Endothelial cell (in vitro differentiated cells): ENCODE measurements around the gene DSEL. TPM values are rescaled to one million over a fixed set of nuclear protein-coding genes. Genes with fewer than 3 reads are reported as not detected.

Source experiments
- DNase-seq: peaks from one replicate; pipeline ENCODE4 v3.0.0; 2021; ENCODE audit warnings: low spot score
- H3K27ac Mint-ChIP-seq: one replicate; pipeline ENCODE4 v1.8.0; 2021; ENCODE audit warnings: mixed read lengths, inconsistent platforms; ENCODE audit not compliant: unreplicated experiment
- H3K27me3 Mint-ChIP-seq: one replicate; pipeline ENCODE4 v1.8.0; 2021; ENCODE audit warnings: mild to moderate bottlenecking, moderate library complexity, mixed read lengths, inconsistent platforms; ENCODE audit not compliant: unreplicated experiment
- H3K36me3 Mint-ChIP-seq: one replicate; pipeline ENCODE4 v1.8.0; 2021; ENCODE audit warnings: mild to moderate bottlenecking, low read depth, mixed read lengths, inconsistent platforms; ENCODE audit not compliant: unreplicated experiment
- H3K4me1 Mint-ChIP-seq: one replicate; pipeline ENCODE4 v1.8.0; 2021; ENCODE audit warnings: mild to moderate bottlenecking, mixed read lengths, inconsistent platforms; ENCODE audit not compliant: unreplicated experiment
- H3K4me3 Mint-ChIP-seq: one replicate; pipeline ENCODE4 v1.8.0; 2021; ENCODE audit warnings: mild to moderate bottlenecking, mixed read lengths, inconsistent platforms; ENCODE audit not compliant: unreplicated experiment
- H3K9me3 Mint-ChIP-seq: one replicate; pipeline ENCODE4 v1.8.0; 2021; ENCODE audit warnings: mixed read lengths, inconsistent platforms; ENCODE audit not compliant: unreplicated experiment
- total RNA-seq: library from RNA; stranded (reverse); fragmentation: NEBNext Ultra II Directional; extraction: Animal tissue kit (Norgen Biotek cat#: 25700); gene quantifications from one replicate; pipeline ENCODE4 v1.2.1, GENCODE V29; 2021; ENCODE audit not compliant: unreplicated experiment
- TF ChIP-seq, protein P1 (sequence below): fragments of 200-600 bp; sonication (generic); IDR thresholded peaks from one replicate; pipeline ENCODE4 v1.5.0; 2021; ENCODE audit warnings: antibody characterized with exemption; ENCODE audit not compliant: unreplicated experiment

The DSEL gene
- total RNA-seq, 1 donor from 2014 or later: 8.1 TPM

- Mint-ChIP-seq H3K27ac (no peak overlapping the region), H3K9me3 (no peaks in the 10 kb centered on the region), H3K4me3 (no peak overlapping the region), H3K4me1 (peaks cover 3% of the 10 kb centered on the region), H3K27me3 (peaks cover 2% of the 10 kb centered on the region), H3K36me3 (no peaks in the 10 kb centered on the region)
- DNase-seq: no peak
- TF ChIP-seq, protein P1, sequence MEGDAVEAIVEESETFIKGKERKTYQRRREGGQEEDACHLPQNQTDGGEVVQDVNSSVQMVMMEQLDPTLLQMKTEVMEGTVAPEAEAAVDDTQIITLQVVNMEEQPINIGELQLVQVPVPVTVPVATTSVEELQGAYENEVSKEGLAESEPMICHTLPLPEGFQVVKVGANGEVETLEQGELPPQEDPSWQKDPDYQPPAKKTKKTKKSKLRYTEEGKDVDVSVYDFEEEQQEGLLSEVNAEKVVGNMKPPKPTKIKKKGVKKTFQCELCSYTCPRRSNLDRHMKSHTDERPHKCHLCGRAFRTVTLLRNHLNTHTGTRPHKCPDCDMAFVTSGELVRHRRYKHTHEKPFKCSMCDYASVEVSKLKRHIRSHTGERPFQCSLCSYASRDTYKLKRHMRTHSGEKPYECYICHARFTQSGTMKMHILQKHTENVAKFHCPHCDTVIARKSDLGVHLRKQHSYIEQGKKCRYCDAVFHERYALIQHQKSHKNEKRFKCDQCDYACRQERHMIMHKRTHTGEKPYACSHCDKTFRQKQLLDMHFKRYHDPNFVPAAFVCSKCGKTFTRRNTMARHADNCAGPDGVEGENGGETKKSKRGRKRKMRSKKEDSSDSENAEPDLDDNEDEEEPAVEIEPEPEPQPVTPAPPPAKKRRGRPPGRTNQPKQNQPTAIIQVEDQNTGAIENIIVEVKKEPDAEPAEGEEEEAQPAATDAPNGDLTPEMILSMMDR: no peak
Measured at GRCh38 chr18:67508146-67508545, 8.4 kb downstream of the DSEL start.

DNA sequence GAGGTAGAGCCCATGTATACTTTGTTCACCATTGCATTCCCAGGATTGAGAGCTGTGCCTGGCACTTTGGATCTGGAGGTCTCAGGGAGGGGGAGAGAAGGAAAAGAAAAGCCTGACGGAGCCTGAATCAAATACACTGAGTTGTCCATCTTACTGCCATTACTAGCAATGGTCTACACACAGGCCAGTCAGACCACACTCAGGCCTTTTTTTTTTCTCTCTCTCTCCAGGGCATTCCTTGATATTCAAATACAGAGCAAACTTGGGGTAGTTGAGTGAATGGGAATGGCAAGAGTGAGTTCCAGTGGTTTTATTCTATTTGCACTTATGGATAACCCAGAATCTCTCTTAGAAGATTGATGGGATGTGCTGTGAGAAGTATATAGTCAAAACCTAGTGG lies 11.8 kb downstream of the DSEL start:
- TF ChIP-seq, protein P1: no peak
- Mint-ChIP-seq H3K27ac (no peak overlapping the region), H3K27me3 (peaks cover 2% of the 10 kb centered on the region), H3K36me3 (no peaks in the 10 kb centered on the region), H3K4me1 (no peaks in the 10 kb centered on the region), H3K4me3 (no peak overlapping the region), H3K9me3 (no peaks in the 10 kb centered on the region)
- no peak for DNase-seq

DNA sequence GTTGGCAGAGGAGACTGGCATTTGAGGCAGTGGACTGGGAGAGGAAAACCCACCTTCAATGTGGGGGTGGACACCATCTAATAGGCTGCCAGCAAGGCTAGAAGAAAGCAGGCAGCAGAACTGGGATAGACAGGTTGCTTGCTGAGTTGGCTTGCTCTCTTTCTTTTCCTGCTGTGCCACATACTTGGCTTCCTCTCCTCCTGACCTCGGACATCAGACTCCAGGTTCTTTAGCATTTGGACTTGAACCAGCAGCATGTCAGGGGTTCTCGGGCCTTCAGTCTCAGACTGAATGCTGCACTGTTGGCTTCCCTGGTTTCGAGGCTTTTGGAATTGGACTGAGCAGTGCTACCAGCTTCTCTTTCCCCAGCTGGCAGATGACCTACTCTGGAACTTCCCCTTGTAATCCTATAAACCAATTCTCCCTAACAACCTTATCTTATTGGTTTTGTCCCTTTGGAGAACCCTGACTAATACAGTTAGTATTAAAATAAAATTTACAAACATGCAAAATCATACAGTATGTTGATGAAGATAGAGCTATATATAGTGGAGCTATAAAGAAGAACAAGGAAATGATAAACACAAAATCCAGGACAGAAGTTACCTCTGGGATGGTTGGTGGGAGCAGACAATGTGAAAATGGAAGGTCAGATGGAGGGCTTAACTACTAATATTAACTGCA lies 15.9 kb downstream of the DSEL start:
- H3K9me3 Mint-ChIP-seq: no peaks in the 10 kb centered on the region
- peaks cover 3% of the 10 kb centered on the region for H3K27me3 Mint-ChIP-seq
- TF ChIP-seq, protein P1: no peak
- no peak for DNase-seq
- H3K4me3 Mint-ChIP-seq: no peak overlapping the region
- no peak overlapping the region for H3K27ac Mint-ChIP-seq
- H3K36me3 Mint-ChIP-seq: no peaks in the 10 kb centered on the region
- no peaks in the 10 kb centered on the region for H3K4me1 Mint-ChIP-seq

- H3K4me1 Mint-ChIP-seq: no peaks in the 10 kb centered on the region
- no peak for DNase-seq
- H3K9me3 Mint-ChIP-seq: no peaks in the 10 kb centered on the region
- H3K27me3 Mint-ChIP-seq: peaks cover 3% of the 10 kb centered on the region
- TF ChIP-seq, protein P1: no peak
- H3K4me3 Mint-ChIP-seq: no peak overlapping the region
- no peaks in the 10 kb centered on the region for H3K36me3 Mint-ChIP-seq
- no peak overlapping the region for H3K27ac Mint-ChIP-seq
Measured at GRCh38 chr18:67496469-67496868, 20.1 kb downstream of the DSEL start.

GRCh38 chr18:67486534-67486933 lies 30.0 kb downstream of the DSEL start:
- no peak overlapping the region for H3K27ac Mint-ChIP-seq
- H3K4me1 Mint-ChIP-seq: peaks cover 8% of the 10 kb centered on the region
- no peaks in the 10 kb centered on the region for H3K9me3 Mint-ChIP-seq
- TF ChIP-seq, protein P1: no peak
- no peak overlapping the region for H3K4me3 Mint-ChIP-seq
- DNase-seq: no peak
- H3K36me3 Mint-ChIP-seq: no peaks in the 10 kb centered on the region
- H3K27me3 Mint-ChIP-seq: no peaks in the 10 kb centered on the region
